ENCODE results near the gene PEX11B. TPM values are rescaled to one million over a fixed set of nuclear protein-coding genes. Genes with fewer than 3 reads are reported as not detected.

PEX11B gene
- total RNA-seq, 2 experiments from 2014 or later: 11.6 to 13.2 TPM

DNA sequence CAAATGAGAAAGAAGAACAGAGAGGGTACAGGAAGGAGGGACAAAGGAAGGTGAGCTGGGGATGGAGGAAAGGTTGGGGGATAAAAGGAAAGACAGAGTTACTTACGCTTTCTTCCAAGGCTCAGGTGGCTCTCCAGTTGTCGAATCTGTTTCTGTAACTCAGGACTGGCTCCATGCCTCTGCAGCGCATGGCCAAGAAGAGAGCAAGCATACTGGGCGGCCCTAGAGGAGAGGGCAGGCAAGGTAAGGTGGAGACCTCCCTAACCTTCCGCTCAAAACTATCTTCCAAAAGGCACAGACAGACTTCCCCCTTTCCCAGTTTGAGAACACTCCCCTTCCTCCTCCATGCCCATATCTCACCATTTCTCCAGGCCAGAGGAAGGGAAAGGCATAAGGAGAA is 922 bp downstream of the PEX11B start:
- ChIA-PET CTCF (interaction anchor here (0.5 to 1.7 kb wide), 4 partner anchors 10 to 82 kb away, joined by 3 to 9 read pairs (median 4); partner anchors contain the start of genes NUDT17, PIAS3 and RBM8A), POLR2A (interaction anchor here (1.5 to 4.4 kb wide), 9 partner anchors 10 to 119 kb away, joined by 4 to 84 read pairs (median 29); partner anchors contain the start of genes ANKRD34A, LIX1L, NUDT17 and PIAS3)
- Histone ChIP-seq H3K4me3 (ENCODE audit: low read length) (peak overlapping the region; percentile 87), H3K9me3 (ENCODE audit: control insufficient read depth in 1 of 2, insufficient read depth in 1 of 2, low read length in 2 of 2) (no peaks in the 10 kb centered on the region), H3K27me3 (ENCODE audit: control insufficient read depth in 1 of 2, insufficient read depth in 2 of 2, low read length in 2 of 2) (no peaks in the 10 kb centered on the region), H3K27ac (ENCODE audit: low read depth in 1 of 2, low read length in 2 of 2) (no peak overlapping the region), H3K4me1 (ENCODE audit: insufficient read depth, low read length) (peaks cover 31% of the 10 kb centered on the region), H3K36me3 (ENCODE audit: insufficient read depth, low read length) (peaks cover 23% of the 10 kb centered on the region)
- peaks cover 47% of the 10 kb centered on the region for H3K4me1 Mint-ChIP-seq (ENCODE audit: low read depth)
- no peaks in the 10 kb centered on the region for H3K27me3 Mint-ChIP-seq
- ATAC-seq (ENCODE audit: poor library complexity) (no peak), DNase-seq (peak in 1 of 14 experiments; percentile 17)
- TF ChIP-seq, protein P1, sequence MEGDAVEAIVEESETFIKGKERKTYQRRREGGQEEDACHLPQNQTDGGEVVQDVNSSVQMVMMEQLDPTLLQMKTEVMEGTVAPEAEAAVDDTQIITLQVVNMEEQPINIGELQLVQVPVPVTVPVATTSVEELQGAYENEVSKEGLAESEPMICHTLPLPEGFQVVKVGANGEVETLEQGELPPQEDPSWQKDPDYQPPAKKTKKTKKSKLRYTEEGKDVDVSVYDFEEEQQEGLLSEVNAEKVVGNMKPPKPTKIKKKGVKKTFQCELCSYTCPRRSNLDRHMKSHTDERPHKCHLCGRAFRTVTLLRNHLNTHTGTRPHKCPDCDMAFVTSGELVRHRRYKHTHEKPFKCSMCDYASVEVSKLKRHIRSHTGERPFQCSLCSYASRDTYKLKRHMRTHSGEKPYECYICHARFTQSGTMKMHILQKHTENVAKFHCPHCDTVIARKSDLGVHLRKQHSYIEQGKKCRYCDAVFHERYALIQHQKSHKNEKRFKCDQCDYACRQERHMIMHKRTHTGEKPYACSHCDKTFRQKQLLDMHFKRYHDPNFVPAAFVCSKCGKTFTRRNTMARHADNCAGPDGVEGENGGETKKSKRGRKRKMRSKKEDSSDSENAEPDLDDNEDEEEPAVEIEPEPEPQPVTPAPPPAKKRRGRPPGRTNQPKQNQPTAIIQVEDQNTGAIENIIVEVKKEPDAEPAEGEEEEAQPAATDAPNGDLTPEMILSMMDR (IDR thresholded peaks at IDR 0.05): no peak
- peak overlapping the region; percentile 92 for H3K27ac Mint-ChIP-seq
- no peaks in the 10 kb centered on the region for H3K9me3 Mint-ChIP-seq
- peaks cover 69% of the 10 kb centered on the region for H3K36me3 Mint-ChIP-seq (ENCODE audit: low read depth)
- H3K4me3 Mint-ChIP-seq: peak overlapping the region; percentile 94
- intact Hi-C loops (cut with DNase I, micrococcal nuclease): loop anchor here (2.0 to 5.0 kb wide), 4 partner anchors 31 to 90 kb away; partner anchors contain the start of genes LIX1L (in 2 of the 2) and PIAS3 (in 1 of the 2)

DNA sequence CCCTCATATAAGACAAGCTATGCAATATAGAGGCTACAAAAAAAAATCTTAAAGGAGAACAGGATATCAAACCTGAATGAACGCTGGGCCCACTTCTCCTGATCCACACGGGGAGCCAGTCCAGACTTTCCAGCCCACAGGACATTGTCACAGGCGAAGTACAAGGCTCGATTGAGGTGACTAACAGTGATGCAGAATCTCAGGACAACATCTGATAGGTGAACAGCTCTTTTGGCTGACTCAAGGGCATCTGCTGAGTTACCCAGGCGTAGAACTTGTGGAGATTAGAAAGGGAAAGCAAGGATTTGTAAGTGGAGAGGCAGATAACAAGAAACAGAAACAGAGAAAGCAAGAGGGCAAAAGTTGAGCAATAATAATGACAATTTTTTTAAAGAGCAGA is 1.8 kb downstream of the PEX11B start:
- Histone ChIP-seq H3K4me1 (ENCODE audit: insufficient read depth, low read length) (peaks cover 31% of the 10 kb centered on the region), H3K27ac (ENCODE audit: low read depth in 1 of 2, low read length in 2 of 2) (no peak overlapping the region), H3K4me3 (ENCODE audit: low read length) (no peak overlapping the region), H3K36me3 (ENCODE audit: insufficient read depth, low read length) (peaks cover 30% of the 10 kb centered on the region), H3K27me3 (ENCODE audit: control insufficient read depth in 1 of 2, insufficient read depth in 2 of 2, low read length in 2 of 2) (no peaks in the 10 kb centered on the region), H3K9me3 (ENCODE audit: control insufficient read depth in 1 of 2, insufficient read depth in 1 of 2, low read length in 2 of 2) (no peaks in the 10 kb centered on the region)
- intact Hi-C loops (cut with DNase I, micrococcal nuclease): loop anchor here (2.0 to 5.0 kb wide), 4 partner anchors 30 to 91 kb away; partner anchors contain the start of genes LIX1L (in 2 of the 2) and PIAS3 (in 1 of the 2)
- POLR2A ChIA-PET: interaction anchor here (1.0 to 4.4 kb wide), 3 partner anchors 41 to 58 kb away, joined by 3 to 61 read pairs (median 37); partner anchors contain the start of genes ANKRD34A, LIX1L, PIAS3 and POLR3GL
- Mint-ChIP-seq H3K36me3 (ENCODE audit: low read depth) (peaks cover 76% of the 10 kb centered on the region), H3K27me3 (no peaks in the 10 kb centered on the region), H3K4me1 (ENCODE audit: low read depth) (peaks cover 47% of the 10 kb centered on the region), H3K9me3 (no peaks in the 10 kb centered on the region), H3K27ac (peak overlapping the region; percentile 69), H3K4me3 (peak overlapping the region; percentile 86)
- TF ChIP-seq, protein P1 (IDR thresholded peaks at IDR 0.05): no peak
- no peak for DNase-seq
- ATAC-seq (ENCODE audit: poor library complexity): no peak
- CTCF ChIA-PET: interaction anchor here (1.0 kb wide), 1 partner anchor 11 kb away, joined by 5 read pairs; the partner anchor contains the start of gene RBM8A

DNA sequence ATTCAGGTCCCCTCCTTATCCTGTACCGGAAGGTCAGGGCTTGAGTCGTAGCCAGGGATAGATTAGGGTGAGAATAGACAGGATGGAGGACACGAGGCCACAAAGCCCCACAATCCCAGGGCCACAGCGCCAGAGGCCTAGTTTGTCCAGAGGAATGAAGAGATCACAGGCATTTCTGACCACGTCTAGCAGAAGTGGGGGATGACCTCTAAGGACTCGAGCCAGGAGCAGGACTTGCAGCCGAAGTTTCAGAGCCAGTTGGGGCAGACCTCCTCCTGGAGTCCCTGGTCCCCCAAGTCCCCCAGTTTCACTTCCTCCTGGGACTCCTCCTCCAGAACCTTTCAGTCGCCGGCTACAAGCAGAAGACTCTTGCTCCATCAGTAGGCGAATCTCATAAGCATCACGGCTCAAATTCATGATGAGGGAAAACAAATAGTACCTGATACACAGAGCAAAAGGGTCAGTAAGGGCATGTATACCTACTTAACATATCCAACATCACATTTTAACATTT is 6.3 kb downstream of the PEX11B start:
- Histone ChIP-seq H3K9me3 (ENCODE audit: control insufficient read depth in 1 of 2, insufficient read depth in 1 of 2, low read length in 2 of 2) (no peaks in the 10 kb centered on the region), H3K4me3 (ENCODE audit: low read length) (no peak overlapping the region), H3K4me1 (ENCODE audit: insufficient read depth, low read length) (peaks cover 9% of the 10 kb centered on the region), H3K27me3 (ENCODE audit: control insufficient read depth in 1 of 2, insufficient read depth in 2 of 2, low read length in 2 of 2) (no peaks in the 10 kb centered on the region), H3K27ac (ENCODE audit: low read depth in 1 of 2, low read length in 2 of 2) (no peak overlapping the region), H3K36me3 (ENCODE audit: insufficient read depth, low read length) (peaks cover 42% of the 10 kb centered on the region)
- Mint-ChIP-seq H3K27ac (no peak overlapping the region), H3K27me3 (no peaks in the 10 kb centered on the region), H3K4me1 (ENCODE audit: low read depth) (peaks cover 18% of the 10 kb centered on the region), H3K36me3 (ENCODE audit: low read depth) (peaks cover 67% of the 10 kb centered on the region), H3K4me3 (no peak overlapping the region), H3K9me3 (no peaks in the 10 kb centered on the region)
- intact Hi-C loops (cut with DNase I, micrococcal nuclease): no loop called here
- DNase-seq: no peak
- TF ChIP-seq, protein P1 (IDR thresholded peaks at IDR 0.05): no peak
- ChIA-PET CTCF (interaction anchor here (1.0 kb wide), 1 partner anchor 67 kb away, joined by 3 read pairs; the partner anchor contains the start of gene NUDT17), POLR2A (no interaction called here)
- ATAC-seq (ENCODE audit: poor library complexity): no peak

Measured in CD4-positive, alpha-beta T cell (primary cell).